ENCODE data around the gene THSD7B. TPM values are rescaled to one million over a fixed set of nuclear protein-coding genes. Genes with fewer than 3 reads are reported as not detected.

The THSD7B gene
- total RNA-seq, 1 experiment from 2014 or later: 6.9 TPM

- Mint-ChIP-seq H3K4me3 (ENCODE audit: unreplicated experiment) (no peak overlapping the region), H3K27ac (ENCODE audit: unreplicated experiment) (no peak overlapping the region), H3K36me3 (ENCODE audit: insufficient read depth, unreplicated experiment) (no peaks in the 10 kb centered on the region), H3K27me3 (ENCODE audit: insufficient read depth, unreplicated experiment) (no peaks in the 10 kb centered on the region), H3K4me1 (ENCODE audit: low read depth, unreplicated experiment) (peaks cover 27% of the 10 kb centered on the region), H3K9me3 (ENCODE audit: unreplicated experiment) (peaks cover 5% of the 10 kb centered on the region)
- intact Hi-C loops (cut with micrococcal nuclease; ENCODE audit: unreplicated experiment): no loop called here
- no peak for TF ChIP-seq CTCF (IDR thresholded peaks at IDR 0.05; ENCODE audit: insufficient read depth in 1 of 2, low read depth in 1 of 2, low read length in 1 of 2, severe bottlenecking in 1 of 2, unreplicated experiment in 1 of 2)
- Histone ChIP-seq H3K4me3 (ENCODE audit: low read depth, low read length) (no peak overlapping the region), H3K9me3 (no peaks in the 10 kb centered on the region), H3K4me1 (peaks cover 32% of the 10 kb centered on the region), H3K27me3 (replicated peaks; ENCODE audit: control insufficient read depth, insufficient read depth, low read length) (no peaks in the 10 kb centered on the region), H3K36me3 (ENCODE audit: control insufficient read depth, insufficient read depth, low read length) (no peaks in the 10 kb centered on the region)
- DNase-seq: peak in 1 of 2 experiments; percentile 20
- CTCF ChIA-PET: no interaction called here
- no TSS peak for BruUV-seq (replicated peaks)
- POLR2A ChIA-PET: no interaction called here
Observed at GRCh38 chr2:137117385-137117784, 352.0 kb downstream of the THSD7B start.

DNA sequence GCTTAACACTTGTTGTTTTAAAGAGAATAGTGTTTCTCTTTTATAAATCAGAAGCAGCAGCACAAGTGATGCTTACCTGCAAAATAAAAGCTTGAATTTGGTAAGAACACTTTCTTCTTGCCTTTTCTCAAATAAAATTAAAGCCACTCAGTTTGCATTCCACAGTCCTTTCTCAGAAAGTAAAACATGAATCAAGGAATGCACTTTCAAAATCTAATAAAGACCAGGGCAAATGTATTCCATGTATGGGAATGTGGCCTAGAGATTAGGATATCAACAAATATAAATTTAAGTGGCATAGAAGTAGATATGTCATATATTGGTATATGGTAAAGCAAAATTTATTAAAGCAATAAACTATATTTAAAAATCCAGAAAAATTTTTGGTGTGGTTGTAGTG is 352.8 kb downstream of the THSD7B start:
- no peaks in the 10 kb centered on the region for H3K36me3 Mint-ChIP-seq (ENCODE audit: insufficient read depth, unreplicated experiment)
- TF ChIP-seq CTCF (IDR thresholded peaks at IDR 0.05; ENCODE audit: insufficient read depth in 1 of 2, low read depth in 1 of 2, low read length in 1 of 2, severe bottlenecking in 1 of 2, unreplicated experiment in 1 of 2): no peak
- peaks cover 32% of the 10 kb centered on the region for H3K4me1 ChIP-seq
- H3K36me3 ChIP-seq (ENCODE audit: control insufficient read depth, insufficient read depth, low read length): no peaks in the 10 kb centered on the region
- no peak overlapping the region for H3K4me3 Mint-ChIP-seq (ENCODE audit: unreplicated experiment)
- no peak overlapping the region for H3K4me3 ChIP-seq (ENCODE audit: low read depth, low read length)
- no peaks in the 10 kb centered on the region for H3K9me3 ChIP-seq
- no peak overlapping the region for H3K27ac Mint-ChIP-seq (ENCODE audit: unreplicated experiment)
- POLR2A ChIA-PET: no interaction called here
- H3K9me3 Mint-ChIP-seq (ENCODE audit: unreplicated experiment): peaks cover 5% of the 10 kb centered on the region
- no TSS peak for BruUV-seq (replicated peaks)
- H3K27me3 ChIP-seq (replicated peaks; ENCODE audit: control insufficient read depth, insufficient read depth, low read length): no peaks in the 10 kb centered on the region
- no peaks in the 10 kb centered on the region for H3K27me3 Mint-ChIP-seq (ENCODE audit: insufficient read depth, unreplicated experiment)
- intact Hi-C loops (cut with micrococcal nuclease; ENCODE audit: unreplicated experiment): no loop called here
- no peak for DNase-seq
- H3K4me1 Mint-ChIP-seq (ENCODE audit: low read depth, unreplicated experiment): peaks cover 27% of the 10 kb centered on the region
- CTCF ChIA-PET: no interaction called here

DNA sequence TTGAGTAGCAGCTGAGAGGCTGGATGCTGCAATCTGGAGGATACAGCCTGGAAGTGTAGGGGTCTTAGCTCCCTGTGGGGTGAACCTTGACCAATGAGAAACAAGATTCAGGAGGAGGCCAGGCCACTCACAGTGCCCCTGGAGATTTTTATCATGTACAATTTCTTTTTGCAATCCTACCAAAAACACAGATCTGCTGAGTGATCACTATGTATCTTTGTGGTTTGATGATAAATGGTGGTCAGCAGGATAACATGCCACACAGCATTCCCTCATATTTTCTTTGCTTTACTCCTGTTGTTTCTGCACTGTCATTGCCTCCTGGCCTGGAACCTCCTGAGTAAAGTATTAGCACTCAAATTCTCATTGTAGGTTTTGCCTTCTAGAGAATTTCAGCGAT is 357.9 kb downstream of the THSD7B start:
- no peak for TF ChIP-seq CTCF (IDR thresholded peaks at IDR 0.05; ENCODE audit: insufficient read depth in 1 of 2, low read depth in 1 of 2, low read length in 1 of 2, severe bottlenecking in 1 of 2, unreplicated experiment in 1 of 2)
- Mint-ChIP-seq H3K27me3 (ENCODE audit: insufficient read depth, unreplicated experiment) (no peaks in the 10 kb centered on the region), H3K27ac (ENCODE audit: unreplicated experiment) (no peak overlapping the region), H3K36me3 (ENCODE audit: insufficient read depth, unreplicated experiment) (no peaks in the 10 kb centered on the region), H3K9me3 (ENCODE audit: unreplicated experiment) (no peaks in the 10 kb centered on the region), H3K4me1 (ENCODE audit: low read depth, unreplicated experiment) (no peaks in the 10 kb centered on the region), H3K4me3 (ENCODE audit: unreplicated experiment) (no peak overlapping the region)
- intact Hi-C loops (cut with micrococcal nuclease; ENCODE audit: unreplicated experiment): no loop called here
- H3K4me1 ChIP-seq: peaks cover under 1% of the 10 kb centered on the region; the same call in 1 of the 2 replicates
- H3K27me3 ChIP-seq (replicated peaks; ENCODE audit: control insufficient read depth, insufficient read depth, low read length): no peaks in the 10 kb centered on the region
- CTCF ChIA-PET: no interaction called here
- DNase-seq: no peak
- no peaks in the 10 kb centered on the region for H3K9me3 ChIP-seq
- H3K4me3 ChIP-seq (ENCODE audit: low read depth, low read length): no peak overlapping the region
- POLR2A ChIA-PET: no interaction called here
- no TSS peak for BruUV-seq (replicated peaks)
- H3K36me3 ChIP-seq (ENCODE audit: control insufficient read depth, insufficient read depth, low read length): no peaks in the 10 kb centered on the region

Measured in Caco-2 (cell line).